GM18520 (cell line): ENCODE data around the gene ZMIZ1.

Experiments used
- ATAC-seq: cut with Tn5 transposase; IDR thresholded peaks from one replicate; pipeline ENCODE4 v1.9.1; 2021; ENCODE audit not compliant: unreplicated experiment

ZMIZ1 gene

DNA sequence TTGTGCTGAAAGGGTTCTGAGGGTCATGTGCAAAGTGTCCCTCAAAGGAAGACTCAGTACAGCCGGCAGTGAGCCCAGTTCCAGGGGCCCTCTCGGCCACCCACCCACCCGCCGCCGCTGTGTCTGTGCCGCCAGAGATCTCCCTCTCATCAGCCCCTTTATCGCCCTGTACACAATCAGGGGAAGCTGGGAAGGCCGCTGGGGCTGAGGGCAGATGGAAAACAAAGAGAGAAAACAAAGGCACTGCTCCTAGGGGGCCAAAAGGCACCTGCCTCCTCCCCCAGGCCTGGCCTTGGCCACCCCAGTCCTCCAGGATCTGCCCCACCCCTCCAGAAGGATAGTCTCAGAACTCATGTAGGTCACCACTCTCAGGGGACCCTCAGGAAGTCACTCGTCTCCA is 67.0 kb downstream of the ZMIZ1 start:
- ATAC-seq, result no peak

DNA sequence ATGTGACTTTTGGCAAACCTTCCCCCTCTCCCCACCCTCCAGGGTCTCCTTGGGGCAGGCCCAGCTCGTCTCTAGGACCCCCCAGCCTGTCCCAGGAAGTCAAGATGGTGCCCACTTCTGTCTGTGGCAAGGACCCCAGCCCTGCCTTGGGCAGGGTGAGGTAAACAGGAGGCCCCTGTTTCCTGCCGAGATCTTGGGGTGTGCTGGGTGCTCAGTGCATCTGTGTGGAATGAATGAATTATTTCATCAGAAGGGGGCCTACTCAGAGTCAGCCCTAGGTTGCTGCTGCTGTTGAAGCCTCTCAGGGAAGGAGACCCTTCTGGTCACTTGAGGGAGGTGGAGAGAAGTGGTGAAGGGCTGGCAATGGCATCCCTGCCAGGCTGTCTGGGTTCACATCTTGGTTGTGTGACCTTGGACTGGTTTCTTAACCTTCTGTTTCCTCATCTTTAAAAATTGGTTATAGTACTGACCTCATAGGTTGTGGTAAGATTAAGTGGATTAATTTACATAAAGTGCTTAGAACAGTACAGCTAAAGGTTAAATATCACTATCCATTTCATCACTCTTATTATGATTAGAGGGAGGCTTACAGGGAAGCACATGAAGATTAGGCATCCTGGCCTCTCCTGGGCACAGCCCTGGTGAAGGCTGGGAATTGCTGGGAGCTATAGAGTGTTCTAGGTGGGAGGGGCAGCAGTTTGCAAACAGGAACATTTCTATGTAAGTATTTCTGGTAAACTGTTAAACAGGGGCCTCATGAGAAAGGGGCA is 67.7 kb downstream of the ZMIZ1 start:
- ATAC-seq, result no peak

DNA sequence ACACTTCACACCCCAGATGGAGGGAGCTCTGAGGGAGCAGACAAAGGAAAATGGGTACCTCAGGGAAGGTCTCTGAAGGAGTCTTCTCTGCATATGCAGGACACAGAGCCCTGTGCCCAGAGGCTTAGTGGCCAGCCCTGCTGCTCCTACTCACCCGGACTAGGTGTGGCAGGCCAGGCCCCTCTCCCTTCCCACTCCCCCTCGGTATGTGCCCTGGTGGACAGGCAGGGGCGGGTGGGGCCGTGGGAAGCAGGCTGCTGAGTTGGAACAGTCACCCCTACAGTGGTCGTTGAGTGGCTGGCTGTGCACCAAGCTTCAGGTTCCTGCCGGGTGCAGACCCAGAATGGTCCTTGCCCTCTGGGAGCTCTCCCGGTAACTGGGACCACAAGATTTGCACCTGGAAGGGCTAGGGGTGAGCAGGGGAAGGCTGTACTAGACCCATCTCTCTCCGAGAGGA is 68.6 kb downstream of the ZMIZ1 start:
- no peak for ATAC-seq

DNA sequence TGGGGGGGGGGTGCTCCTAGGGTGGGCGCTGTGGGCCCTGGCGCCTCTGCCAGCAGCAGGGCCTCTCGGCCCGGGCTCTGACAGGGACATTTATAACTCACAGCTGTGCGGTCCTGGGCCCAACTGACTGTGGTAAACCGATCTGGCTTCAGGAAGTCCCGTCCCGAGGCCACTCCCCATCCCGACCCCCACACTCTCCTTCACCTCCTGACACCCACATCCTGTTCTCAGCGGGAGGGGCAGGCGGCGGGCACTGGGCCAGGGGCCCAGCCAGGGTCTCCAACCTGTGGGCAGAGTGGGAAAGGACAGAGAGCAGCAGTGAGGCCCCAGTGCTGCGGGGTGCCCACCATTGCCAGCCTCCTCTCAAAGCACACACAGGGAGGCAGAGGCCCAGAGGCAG is 69.1 kb downstream of the ZMIZ1 start:
- ATAC-seq, result no peak

DNA sequence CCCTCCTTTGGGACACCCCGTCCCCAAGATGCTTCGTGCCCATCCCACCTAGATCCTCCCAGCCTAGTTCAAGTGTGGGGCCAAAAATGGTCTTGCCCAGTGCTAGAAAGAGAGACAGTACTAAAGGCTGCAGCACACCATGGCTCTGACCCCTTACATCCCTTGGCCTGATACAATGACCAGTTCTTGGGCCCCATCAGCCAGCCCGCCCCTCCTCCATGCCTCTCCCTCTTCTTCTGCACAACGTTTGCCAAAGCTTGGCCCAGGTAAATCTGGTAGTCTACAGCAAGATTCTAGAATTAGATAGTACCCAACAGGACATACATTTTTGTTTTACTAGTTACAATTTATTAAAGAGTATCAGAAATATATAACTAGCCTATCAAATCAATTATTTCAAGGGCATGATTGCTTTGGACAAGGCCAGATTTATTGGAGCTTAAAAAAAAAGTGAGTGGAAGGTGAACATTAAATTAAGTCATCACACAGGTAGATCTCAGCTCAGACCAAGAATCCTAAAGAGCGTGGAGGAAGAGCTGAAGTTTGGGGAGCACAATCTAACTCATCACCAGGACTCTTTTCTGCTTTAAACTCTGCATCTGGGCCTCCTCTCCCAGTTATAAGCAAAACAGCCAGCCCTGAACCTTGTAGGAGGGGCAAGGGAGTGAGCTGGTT is 69.8 kb downstream of the ZMIZ1 start:
- no peak for ATAC-seq

DNA sequence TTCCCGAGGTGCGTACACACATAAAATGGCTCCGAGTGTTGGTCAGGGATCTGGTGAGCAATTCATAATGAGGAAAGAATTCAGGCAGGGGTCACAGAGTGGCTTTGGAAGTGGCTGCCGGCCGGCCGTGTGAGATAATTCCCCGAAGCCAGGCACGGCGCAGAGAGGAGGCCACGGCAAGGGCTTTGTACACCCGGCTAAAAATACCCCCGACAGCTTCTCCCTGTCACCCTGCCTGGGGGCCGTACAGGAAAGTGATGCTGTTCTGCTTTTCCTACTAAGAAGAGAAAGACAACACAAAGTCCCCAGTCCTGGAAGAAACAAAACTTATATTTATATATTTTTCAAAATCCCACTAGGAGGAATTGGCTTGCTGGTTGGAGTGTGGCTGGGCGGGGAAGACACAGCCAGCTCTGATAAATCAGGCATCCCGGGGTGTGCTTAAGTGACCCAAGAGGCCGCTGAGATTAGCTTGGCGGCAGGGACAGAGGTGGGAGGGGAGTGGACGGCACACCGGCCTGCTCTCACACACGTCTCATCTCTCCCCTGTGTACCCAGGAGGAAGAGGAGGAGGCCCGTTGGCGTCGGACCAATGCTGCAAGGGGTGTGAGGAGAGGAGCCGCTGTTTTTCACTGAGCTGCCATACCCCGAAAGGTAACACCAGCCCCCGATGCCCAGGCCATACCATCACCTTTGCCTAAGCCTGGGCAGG is 70.5 kb downstream of the ZMIZ1 start:
- no peak for ATAC-seq

DNA sequence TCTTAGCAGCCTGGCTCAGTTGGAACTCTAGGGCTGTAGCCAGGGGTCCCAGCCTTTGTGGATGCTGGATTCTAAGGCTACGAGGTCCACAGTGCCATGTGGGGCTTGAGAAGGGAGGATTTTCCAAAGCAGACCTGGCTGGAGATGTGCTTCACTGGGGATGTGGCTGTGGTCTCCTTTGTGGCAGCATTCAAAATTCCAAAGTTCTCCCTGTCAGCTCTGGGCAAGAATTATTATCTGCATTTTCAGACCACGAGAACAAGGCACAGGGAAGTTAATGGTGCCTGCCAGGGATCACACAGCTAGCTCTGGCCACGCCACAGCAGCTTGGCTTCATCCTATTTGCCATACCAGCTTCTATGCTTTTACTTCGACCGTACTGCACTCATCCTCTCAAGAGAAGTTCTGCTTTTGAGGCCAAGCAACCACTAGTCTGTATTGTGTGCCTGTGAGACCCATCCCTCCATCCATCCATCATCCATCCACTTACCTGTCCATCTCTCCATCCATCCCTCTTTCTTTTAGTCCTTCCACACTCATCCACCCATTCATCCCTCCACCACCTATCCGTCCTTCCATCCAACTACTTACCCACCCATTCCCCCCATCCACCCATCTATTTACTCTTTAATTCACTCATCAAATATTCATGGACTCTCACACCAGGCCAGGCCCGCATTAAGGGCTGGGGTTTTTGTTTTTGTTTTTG is 71.5 kb downstream of the ZMIZ1 start:
- ATAC-seq, result no peak

DNA sequence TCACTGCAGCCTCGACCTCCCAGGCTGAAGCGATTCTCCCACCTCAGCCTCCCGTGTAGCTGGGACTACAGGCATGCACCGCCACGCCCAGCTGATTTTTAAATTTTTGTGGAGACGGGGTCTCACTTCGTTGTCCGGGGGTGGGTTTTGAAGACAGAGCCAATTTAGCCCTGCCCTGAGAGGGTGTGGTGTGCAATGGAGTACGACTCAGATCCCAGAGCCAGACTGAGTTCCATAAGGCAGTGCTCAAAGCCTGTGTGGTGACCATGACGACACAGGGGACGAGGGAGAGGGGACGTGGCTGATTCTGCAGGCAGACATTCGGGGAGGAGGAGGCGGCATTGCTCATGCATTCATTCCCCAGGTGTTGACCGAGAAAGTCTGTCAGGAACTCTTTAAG is 72.1 kb downstream of the ZMIZ1 start:
- no peak for ATAC-seq

DNA sequence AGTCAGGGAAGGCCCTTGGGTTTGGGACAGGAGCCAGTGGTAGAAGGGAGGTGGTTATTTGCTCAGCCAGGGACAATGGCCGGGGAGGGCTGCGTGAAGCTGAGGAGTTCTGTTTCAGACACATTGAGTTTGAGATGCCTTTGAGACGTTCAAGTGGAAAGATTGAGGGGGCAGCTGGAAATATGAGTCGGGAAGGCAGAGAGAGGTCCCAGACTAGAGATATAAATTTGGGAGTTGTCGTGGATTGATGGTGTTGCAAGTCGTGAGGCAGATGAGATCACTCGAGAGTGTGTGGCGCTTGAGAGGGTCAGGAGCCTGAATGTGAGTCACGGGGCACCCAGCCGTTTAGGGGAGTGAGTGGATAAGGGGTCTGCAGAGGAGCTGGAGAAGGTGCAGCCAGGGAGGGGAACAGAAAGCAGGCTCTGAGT is 73.3 kb downstream of the ZMIZ1 start:
- ATAC-seq, result no peak

DNA sequence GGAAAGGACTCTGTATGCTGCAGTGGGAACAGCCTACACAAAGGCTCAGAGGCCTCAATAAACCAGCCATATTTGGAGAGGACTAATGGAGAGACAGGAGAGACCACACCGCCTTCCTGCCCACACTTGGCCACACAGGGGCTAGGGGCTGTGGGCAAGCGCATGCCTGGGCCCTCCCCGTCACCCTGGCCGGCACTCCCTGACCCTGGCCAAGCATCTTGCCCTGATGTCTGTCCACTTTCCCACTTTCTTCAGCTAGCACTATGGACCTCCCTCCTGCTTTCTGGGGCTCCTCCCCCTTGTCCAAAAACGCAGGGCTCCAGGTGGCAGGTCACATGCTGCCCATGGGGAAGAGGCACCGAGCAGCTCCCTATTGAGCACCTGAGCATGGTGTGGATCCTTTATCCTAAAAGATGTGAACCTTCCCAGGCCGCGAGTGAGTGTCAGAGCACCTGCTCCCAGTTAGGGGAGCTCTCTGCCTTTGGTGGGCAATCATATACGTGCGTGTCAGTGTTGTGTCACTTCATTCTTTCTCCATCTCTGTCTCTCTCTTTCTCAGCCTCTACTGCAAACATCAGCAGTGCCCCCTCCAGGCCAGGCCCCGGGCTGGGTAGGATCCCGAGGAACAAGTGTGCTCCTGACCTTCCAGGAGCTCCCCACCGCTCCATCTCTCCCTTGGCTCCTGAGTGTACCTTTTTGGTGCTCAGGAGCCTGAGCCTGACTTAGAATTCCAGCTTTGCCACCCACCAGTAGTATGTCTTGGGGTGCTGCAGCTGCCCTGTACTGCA is 74.0 kb downstream of the ZMIZ1 start:
- ATAC-seq, result no peak

DNA sequence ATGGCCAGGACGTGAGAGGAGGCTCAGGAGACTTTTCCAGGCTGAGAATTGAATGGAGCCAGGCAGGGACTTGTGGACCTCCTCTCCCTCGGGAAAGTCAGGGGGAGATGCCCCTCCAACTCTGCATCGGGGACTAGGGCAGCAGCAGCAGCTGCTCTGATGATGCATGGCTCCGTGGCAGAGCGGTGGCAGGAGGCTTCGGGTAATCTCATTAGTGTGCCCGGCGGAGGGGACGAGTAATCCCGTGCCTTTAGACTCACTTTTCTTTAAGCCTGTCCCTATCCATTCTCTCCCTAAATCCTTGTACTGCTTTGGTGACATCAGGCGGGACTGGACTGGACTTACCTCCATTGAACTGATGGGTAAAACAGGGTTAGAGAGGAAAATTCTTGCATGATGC is 75.1 kb downstream of the ZMIZ1 start:
- ATAC-seq, result no peak

DNA sequence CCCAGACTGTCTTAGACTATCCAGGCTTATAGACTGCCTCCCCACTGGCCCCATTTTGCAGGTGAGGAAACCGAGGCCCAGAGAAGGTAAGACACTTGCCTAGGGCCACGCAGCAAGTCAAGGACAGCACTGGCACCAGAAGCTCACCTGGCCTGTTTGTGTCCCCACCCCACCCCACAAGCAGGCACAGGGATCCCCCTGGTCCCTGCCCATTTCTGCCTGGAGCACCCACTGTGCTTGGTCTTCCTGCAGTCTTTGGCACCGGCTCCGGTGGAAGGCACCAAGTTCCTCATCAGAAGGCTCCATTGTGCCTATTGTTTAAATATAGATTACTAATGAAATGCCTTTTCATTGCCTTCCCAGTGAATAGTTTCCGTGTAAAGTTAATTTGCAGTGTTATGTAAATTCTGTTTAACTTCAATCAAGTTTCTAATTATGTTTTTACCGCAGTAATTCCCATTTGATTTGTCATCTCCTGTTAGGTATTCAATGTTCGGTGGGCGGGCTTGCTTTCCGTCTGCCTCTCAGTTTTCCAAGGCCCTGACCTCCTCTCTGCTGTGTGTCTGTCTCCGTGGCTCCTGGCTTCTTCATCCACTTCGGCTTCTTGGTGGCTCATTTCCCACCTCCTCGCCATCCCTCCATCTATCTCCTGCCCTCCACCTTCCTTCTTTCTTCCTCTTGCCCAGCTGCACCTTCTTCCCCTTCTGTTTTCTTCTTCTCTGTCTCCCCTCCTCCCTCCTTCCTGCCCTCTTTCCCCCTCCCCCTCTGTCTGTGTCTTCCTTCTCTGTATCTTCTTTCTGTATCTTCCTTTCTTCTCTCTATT is 75.8 kb downstream of the ZMIZ1 start:
- no peak for ATAC-seq

DNA sequence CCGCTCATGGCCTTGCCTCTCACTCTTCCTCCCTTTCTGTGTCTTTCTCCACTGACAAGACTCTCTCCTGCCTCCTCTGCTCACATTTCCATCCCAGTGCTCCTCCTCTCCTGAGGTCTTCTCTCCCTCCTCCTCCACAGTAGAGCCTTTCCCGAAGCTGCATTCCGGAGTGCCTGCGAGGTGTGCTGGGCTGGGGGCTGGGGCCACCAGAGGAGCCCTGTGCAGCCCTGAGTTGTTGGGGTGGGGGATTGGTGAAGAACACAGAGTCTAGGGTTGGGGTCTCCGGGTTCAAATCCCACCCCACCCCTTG is 76.4 kb downstream of the ZMIZ1 start:
- ATAC-seq, result no peak

DNA sequence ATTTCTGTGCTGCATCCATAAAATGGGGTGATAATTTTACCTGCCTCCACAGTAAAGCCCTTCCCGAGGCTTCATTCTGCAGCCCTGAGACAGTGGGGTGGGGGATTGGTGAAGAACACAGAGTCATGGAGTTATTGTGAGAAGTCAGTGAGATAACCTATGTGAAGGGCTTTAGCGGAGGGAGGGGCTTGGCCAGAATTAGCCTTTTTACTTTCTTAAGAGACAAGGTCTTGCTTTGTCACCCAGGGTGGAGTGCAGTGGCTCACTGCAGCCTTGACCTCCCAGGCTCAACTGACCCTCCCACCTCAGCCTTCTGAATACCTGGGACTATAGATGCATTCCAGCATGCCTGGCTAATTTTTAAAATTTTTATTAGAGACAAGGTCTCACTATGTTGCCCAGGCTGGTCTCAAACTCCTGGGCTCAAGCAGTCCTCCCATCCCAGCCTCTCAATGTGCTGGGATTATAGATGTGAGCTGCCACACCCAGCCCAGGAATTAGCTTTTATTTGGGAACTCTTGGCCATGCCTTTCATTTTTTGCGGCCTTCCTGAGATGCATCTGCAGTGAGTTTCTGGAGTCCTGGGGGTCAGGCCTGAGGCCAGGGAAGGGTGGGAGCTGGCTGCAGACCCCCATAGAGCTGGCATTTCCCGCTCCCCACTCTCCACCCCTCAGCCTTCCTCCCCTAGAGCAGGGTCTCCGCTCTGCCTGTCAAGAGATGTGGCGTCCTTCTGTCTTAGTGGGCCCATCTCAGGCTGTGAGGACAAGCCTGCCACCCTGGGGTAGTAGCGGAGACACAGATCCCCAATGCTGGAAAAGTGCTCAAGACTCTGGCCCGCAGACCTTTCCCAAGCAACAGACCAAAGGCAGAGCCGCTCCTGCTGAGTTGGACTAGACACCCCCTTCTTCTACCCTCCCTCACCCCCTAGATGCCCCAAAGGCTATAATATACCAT is 77.0 kb downstream of the ZMIZ1 start:
- no peak for ATAC-seq

DNA sequence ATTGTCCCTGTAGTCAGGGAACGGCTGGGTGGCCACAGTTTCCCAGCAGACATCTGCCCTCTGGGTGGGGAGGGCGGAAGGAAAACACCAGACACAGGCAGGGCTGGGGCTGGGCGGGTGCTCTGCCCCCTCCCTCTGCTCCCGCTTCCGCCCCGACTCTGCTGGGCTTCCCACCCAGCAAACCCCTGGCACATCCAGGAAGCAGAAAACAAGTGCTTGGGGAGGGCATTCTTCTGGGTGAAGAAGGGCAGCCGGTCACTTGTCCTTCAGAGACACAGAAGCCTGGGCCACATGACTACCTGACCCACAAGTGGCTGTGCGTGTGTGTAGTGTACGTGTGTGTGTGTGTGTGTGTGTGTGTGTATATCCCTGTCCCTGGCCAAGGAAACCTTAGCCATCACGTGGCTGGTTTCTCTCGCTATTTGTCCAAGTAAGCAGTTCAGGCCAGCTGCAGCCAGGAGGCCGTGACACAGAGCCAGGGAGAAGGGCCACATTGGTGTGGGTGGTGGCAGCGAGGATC is 77.9 kb downstream of the ZMIZ1 start:
- ATAC-seq, result no peak

DNA sequence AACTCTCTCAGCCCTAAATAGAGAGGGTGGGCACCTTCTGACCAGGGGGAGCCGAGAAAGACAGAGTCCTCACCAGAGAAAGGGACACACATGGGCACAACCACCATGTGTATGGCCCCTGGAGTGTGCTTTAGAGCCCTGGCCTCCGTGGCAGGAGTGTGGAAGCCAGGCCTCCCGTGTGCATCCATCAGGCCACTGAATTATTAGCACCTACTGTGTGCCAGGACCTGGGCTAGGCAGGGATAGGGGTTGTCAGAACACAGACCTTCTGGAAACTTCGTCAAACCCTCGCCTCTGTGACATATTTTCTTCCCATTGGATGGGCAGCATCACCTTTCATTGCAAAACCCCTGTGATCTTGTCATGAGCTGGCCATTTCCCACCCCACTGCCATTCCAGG is 78.5 kb downstream of the ZMIZ1 start:
- ATAC-seq, result no peak

DNA sequence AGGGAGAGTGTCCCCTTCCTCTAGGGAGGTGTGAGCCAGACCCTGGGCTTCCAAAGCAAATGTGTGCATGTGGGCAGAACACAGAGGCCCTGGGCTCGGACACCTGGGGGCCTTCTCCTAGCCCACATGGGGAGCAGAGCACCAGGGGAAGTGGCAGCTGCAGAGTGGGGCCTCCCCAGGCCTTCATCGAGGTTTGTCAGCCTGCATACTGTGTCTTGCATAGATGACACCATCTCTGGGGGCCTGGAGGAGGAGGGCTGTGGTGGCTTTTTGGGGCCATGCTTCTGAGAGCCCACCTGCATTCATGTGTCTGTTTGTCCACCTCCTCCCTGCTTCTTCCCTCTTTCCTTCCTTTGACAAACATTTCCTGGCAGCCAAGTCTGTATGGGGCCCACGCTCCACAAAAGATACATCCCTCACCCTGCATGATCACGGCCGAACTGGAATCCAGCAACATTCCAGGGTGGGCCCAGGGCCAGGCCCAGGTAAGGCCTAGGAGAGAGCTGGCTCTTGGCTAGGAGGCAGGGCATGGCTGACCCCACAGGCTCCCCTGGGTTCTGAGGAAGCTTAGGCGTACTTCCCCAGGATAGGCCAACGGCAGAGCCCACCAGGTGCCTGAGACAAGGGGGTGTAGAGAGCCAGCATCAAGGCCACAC is 79.2 kb downstream of the ZMIZ1 start:
- ATAC-seq, result no peak
